GM21423 (cell line): Measurements from ENCODE around the gene NDST1.

Source experiments
- ATAC-seq: cut with Tn5 transposase; IDR thresholded peaks from one replicate; pipeline ENCODE4 v1.9.1; 2021; ENCODE audit warnings: mild to moderate bottlenecking, moderate library complexity; ENCODE audit not compliant: unreplicated experiment

NDST1 gene

DNA sequence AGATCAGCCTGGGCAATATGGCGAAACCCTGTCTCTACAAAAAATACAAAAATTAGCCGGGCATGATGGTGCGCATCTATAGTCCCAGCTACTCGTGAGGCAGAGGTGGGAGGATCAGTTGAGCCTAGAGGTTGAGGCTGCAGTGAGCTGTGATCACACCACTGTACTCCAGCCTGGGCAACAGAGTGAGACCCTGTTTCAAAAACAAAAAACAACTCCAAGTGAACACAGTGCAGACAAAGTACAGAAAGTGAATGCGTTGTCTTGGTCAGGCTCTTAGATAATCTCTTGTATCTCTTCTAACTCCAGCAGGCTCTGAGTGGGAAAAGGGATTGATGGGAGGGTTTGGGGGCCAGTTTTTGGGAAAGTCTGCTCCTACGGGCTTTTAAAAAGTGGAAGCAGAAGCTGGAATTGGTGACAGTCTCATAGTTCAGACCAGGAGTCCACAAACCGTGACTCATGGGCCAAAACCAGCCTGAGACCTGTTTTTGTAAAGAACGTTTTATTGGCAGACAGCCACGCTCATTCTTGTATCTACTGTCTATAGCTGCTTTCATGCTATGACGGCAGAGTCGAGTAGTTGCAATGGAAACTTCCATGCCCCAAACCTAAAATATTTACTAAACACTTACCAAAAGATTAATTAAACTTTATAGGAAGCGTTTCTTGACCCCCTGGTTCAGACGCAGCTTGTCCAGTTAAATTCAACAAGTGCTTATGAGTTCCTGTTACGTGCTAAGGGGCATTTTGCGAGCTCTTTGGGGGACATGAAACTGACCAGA is 32.9 kb downstream of the NDST1 start:
- no peak for ATAC-seq

- ATAC-seq, result no peak
Observed at GRCh38 chr5:150541397-150541675, 33.4 kb downstream of the NDST1 start.

- no peak for ATAC-seq
Observed at GRCh38 chr5:150541895-150542294, 34.0 kb downstream of the NDST1 start.

DNA sequence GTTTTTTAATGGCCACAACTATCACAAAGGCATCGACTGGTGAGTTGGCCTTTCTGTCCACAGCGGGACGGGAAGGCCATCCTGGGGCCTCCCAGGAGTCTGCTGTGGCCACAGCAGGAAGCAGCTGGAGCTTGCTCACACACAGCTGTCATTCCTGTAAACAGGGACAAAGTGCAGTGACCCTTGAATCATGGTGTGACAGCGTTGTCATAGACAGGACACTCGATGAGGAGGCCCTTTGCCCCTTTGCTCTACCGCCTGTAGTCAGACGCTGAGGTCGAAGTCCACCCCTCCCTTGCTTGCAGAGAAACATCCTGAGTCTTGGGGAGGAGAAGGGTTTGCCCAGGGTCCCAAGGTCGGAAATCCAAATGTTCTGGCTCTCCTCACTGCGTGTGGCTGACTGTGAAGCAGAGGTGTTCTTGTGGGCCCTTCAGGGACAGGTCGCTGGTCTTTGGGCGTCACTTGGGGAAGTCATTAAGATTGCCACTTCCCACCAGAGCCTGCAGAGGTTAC is 35.1 kb downstream of the NDST1 start:
- no peak for ATAC-seq

DNA sequence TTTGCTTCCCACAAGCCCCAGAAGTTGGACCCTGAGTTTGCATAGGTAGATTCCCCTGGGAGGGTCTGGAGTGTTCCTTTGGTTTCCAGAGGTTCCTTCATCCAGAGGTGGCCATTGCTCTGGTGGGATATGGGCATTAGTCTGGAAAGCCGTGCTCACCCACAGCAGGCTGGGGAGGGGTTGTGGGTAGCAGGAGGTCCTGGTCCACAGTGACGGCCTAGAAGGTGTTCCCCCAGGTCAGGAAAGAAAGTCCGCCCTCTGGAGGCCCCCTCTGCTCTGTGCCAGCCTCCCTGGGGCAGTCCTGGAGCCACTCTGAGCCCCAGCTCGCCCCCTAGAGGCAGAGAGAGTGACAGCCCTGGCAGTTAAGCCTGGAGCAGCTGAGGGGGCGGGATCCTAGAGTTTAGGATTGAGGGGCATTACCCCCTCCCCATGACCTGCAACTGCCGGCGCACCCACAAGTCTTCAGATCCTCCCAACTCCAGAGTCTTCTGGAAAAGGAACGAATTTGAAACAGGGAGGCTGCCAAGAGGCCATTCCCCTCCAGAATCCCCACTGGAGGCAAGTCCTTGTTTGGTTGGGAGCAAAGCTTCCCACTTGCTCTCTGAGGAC is 36.8 kb downstream of the NDST1 start:
- peak; percentile 83 for ATAC-seq

DNA sequence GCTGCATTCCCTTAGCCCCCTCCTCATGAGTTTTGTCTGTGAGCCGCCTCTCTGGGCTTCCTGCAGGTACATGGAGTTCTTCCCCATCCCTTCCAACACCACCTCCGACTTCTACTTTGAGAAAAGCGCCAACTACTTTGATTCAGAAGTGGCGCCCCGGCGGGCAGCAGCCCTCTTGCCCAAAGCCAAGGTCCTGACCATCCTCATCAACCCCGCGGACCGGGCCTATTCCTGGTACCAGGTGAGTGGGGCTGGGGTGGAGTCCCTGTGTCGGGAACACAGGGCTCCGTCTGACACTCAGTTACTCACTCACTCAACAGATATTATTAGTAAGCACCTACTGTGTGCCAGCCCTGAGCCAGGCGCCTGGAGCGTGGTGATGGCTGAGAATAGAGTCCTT is 37.3 kb downstream of the NDST1 start:
- no peak for ATAC-seq

DNA sequence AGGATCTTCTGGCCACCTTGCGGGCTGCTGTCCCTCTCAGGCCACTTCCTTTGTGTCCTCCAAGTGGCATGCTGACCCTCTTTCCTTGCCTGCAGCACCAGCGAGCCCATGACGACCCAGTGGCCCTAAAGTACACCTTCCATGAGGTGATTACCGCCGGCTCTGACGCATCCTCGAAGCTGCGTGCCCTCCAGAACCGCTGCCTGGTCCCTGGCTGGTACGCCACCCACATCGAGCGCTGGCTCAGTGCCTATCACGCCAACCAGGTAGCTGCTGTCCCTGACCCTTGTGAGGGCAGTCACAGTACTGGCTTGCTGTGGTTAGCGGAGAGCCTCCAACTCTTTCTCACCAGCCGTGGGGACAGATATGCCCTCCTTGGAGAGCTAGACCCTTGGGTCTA is 40.2 kb downstream of the NDST1 start:
- ATAC-seq, result no peak

- ATAC-seq, result no peak
Observed at GRCh38 chr5:150549735-150550134, 41.8 kb downstream of the NDST1 start.

- ATAC-seq, result no peak
Observed at GRCh38 chr5:150550286-150550685, 42.4 kb downstream of the NDST1 start.

DNA sequence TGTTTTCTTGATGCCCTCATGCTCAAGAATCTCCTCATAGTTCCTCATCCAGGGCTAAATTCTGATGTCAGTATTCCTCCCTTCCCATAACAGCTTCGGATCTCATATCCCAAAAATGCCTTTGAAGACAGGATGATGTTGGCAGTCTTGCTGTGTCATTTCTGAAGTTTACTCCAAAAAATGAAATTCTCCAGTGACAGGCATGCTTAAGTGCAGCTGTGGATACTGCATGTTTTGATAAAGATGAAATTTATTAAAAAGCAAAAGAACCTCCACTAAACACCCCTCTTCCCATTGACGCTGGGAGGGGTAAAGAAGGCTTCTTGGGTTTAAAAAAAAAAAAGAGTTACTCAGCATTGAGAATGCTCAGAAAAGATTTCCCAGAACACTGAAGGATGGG is 43.1 kb downstream of the NDST1 start:
- ATAC-seq, result no peak

- ATAC-seq, result no peak
Observed at GRCh38 chr5:150553402-150553801, 45.5 kb downstream of the NDST1 start.

- ATAC-seq, result no peak
Observed at GRCh38 chr5:150553911-150554310, 46.0 kb downstream of the NDST1 start.

DNA sequence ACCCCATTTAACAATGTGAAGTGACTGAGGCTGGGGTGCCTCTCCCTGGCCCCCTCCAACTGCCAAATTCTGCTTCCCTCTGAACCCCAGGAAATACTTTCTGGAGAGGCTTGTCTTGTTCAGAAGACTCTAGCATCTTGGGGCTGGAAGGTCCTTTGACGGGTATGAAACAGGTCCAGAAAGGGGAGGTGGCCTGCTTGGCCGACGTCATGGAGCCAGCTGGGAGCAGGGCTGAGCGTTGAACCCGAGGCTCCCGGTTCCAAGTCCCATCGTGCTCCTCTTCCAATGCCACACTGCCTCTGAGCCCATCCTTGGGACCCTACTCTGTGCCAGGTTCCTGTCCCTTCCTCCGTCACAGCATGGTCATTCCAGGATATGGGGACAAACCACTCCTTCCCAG is 46.9 kb downstream of the NDST1 start:
- ATAC-seq, result no peak

DNA sequence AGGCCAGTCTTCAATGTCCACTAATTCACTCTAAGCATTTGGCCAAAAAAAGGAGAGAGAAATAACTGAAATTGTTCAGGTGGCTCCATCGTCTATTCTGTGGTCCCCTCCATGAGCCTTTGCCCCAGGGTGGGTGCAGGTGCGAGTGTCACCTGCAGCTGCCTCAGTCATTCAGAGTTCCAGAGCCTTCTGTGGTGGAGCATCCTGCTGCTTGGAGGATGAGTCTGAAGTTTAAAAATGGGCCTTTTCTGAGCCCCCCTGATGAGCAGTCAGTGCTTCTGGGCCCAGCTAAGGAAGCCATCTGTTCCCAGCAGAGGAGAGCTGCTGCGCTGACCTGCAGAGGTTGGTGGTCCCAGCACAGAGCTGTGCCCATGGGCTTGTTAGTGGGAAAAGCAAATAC is 48.2 kb downstream of the NDST1 start:
- ATAC-seq, result no peak

GRCh38 chr5:150556859-150557508 is 49.1 kb downstream of the NDST1 start:
- peak; percentile 31 for ATAC-seq

- ATAC-seq, result no peak
Observed at GRCh38 chr5:150557509-150557872, 49.6 kb downstream of the NDST1 start.

DNA sequence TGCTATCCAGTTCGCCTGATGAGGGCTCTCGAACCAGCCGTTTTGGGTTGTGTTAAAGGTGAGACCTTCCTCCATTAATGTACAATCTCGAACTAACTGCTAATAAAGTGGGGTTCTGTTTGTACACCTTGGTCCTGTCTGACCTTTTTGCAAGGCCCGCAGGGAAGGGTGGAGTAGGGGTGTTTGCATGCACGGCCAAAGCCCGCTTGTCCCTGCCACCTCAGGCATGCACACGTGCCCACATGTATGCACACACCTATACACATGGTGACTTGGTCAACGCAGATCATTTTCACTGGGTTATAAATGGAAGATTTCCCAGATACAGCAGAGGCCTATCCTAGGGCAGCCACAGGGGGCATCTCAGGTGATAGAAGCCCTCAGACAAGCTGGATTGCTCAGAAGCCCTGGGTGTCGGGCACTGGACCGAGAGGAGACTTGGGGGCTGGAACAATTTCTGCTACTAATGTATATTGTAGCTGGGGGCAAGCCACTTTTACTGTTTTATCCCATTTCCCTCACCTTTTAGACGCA is 50.2 kb downstream of the NDST1 start:
- ATAC-seq, result no peak

GRCh38 chr5:150559088-150559487 is 51.2 kb downstream of the NDST1 start:
- no peak for ATAC-seq

GRCh38 chr5:150559701-150560100 is 51.8 kb downstream of the NDST1 start:
- ATAC-seq, result no peak

GRCh38 chr5:150560401-150561191 is 52.7 kb downstream of the NDST1 start:
- ATAC-seq, result peak; percentile 72

DNA sequence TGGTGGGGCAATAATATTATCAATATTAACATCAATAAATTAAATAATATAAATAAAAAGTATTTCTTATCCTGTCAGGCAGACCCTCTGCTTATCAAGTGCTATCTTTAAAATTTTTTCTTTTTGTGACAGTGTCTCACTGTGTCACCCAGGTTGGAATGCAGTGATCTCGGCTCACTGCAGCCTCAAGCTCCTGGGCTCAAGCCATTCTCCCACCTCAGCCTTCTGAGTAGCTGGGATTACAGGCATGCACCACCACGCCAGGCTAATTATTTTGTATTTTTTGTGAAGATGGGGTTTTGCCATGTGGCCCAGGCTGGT is 53.2 kb downstream of the NDST1 start:
- no peak for ATAC-seq
